Progenitor cell of endocrine pancreas (in vitro differentiated cells): ENCODE measurements around the gene NPIPB2. TPM values are rescaled to one million over a fixed set of nuclear protein-coding genes. Genes with fewer than 3 reads are reported as not detected.

ENCODE experiments used
- DNase-seq: peaks from one replicate; pipeline ENCODE4 v3.0.0; 2021; ENCODE audit warnings: low spot score; ENCODE audit not compliant: unreplicated experiment
- H3K27ac Mint-ChIP-seq: 2 replicates; pipeline ENCODE4 v1.8.0; 2021; ENCODE audit warnings: mild to moderate bottlenecking, moderate library complexity, mixed read lengths
- H3K27me3 Mint-ChIP-seq: 2 replicates; pipeline ENCODE4 v1.8.0; 2021; ENCODE audit warnings: mixed read lengths
- H3K36me3 Mint-ChIP-seq: 2 replicates; pipeline ENCODE4 v1.8.0; 2022; ENCODE audit warnings: mixed read lengths; ENCODE audit not compliant: insufficient read depth
- H3K4me1 Mint-ChIP-seq: 2 replicates; pipeline ENCODE4 v1.8.0; 2021; ENCODE audit warnings: low read depth, mixed read lengths
- H3K4me3 Mint-ChIP-seq: 2 replicates; pipeline ENCODE4 v1.8.0; 2021; ENCODE audit warnings: low read depth, mild to moderate bottlenecking, moderate library complexity, mixed read lengths
- H3K9me3 Mint-ChIP-seq: 2 replicates; pipeline ENCODE4 v1.8.0; 2021; ENCODE audit warnings: low read depth, mixed read lengths
- CTCF ChIP-seq: fragments of 200-600 bp; sonication (generic); IDR thresholded peaks from one replicate; pipeline ENCODE4 v1.5.0; 2021; ENCODE audit warnings: antibody characterized with exemption, mild to moderate bottlenecking; ENCODE audit not compliant: unreplicated experiment
- total RNA-seq: library from RNA; stranded (reverse); gene quantifications from 2 replicates; pipeline ENCODE4 v1.2.1, GENCODE V29; 2021

The NPIPB2 gene
- total RNA-seq, 1 donor from 2014 or later, result 16.6 TPM

DNA sequence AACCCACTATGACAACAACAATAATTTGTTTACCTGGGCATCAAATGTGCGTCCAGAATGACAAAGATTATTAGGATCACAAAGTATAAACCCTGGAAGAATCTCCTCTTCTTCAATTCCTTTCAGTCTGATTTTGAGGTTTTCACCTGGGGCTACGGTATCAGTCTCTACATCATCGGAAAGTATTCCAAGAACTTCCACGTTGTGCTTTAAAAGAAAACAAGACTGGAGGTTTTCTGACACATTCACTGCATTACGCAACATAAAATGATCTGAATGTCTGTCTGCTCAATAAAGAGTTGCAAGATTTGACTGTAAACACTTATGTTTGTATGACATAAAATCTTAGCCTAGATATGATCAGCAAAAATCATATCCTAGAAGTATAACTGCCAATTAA lies 64.5 kb downstream of the NPIPB2 start:
- DNase-seq, result no peak
- TF ChIP-seq CTCF, result no peak
- H3K4me1 Mint-ChIP-seq, result peaks cover 1% of the 10 kb centered on the region
- H3K9me3 Mint-ChIP-seq, result no peaks in the 10 kb centered on the region
- no peaks in the 10 kb centered on the region for H3K27me3 Mint-ChIP-seq
- H3K27ac Mint-ChIP-seq, result no peak overlapping the region
- H3K4me3 Mint-ChIP-seq, result no peak overlapping the region
- peaks cover 22% of the 10 kb centered on the region for H3K36me3 Mint-ChIP-seq

Other genes with a start within 250 kb of the NPIPB2 start
- 24.9 and 30.8 TPM in 2 replicates for gene TXNDC11, start 199.2 kb downstream of the NPIPB2 start, total RNA-seq
- gene ZC3H7A, start 144.8 kb downstream of the NPIPB2 start, total RNA-seq, result 63.9 and 68.7 TPM in 2 replicates
- 133 and 139 TPM in 2 replicates for gene RSL1D1, start 90.5 kb downstream of the NPIPB2 start, total RNA-seq
- gene GSPT1, start 26.1 kb downstream of the NPIPB2 start, total RNA-seq, result 89.9 and 92.5 TPM in 2 replicates
- not detected in 2 replicates for gene TNFRSF17, start 23.2 kb upstream of the NPIPB2 start, total RNA-seq
- gene SNX29, start 34.7 kb upstream of the NPIPB2 start, total RNA-seq, result 19.3 and 20.1 TPM in 2 replicates